Esophagus squamous epithelium (tissue), 4 donors: ENCODE data around the gene SNRK.

Experiments
- POLR2A ChIP-seq, 4 donors: fragments of 450-650 bp; IDR thresholded peaks; one replicate each; pipeline ENCODE4 v1.6.1; 2017; ENCODE audit warnings: antibody characterized with exemption in 4 of 4, mild to moderate bottlenecking in 4 of 4, moderate library complexity in 3 of 4
- TF ChIP-seq, protein P1 (sequence below), 6 experiments: fragments of 450-650 bp in 4 of 6; fragments of 200-600 bp in 2 of 6; sonication (generic) in 2 of 6; IDR thresholded peaks; one replicate each; pipeline ENCODE4 v1.5.1; 2016 to 2019; ENCODE audit warnings: antibody characterized with exemption in 6 of 6, mild to moderate bottlenecking in 4 of 6, moderate library complexity in 4 of 6

DNA sequence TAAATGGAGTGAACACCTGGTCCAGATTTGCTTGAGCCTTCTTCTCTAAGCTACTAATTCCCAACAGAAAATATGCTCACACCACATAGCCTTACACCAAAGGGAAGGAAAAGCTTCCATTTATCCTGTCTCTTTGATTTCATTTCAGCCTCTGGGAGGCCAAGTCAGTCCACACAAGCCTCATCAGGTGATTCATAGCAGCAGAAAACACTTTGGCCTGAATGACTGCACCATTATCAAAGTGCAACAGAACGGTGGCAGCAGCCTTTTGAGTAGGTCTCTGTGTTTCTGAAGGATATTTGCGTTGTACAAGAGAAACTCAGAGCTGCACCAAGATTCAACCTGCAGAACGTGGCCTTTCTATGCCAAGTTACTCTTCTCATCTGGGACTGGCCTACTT is 46.6 kb upstream of the SNRK start:
- TF ChIP-seq, protein P1, sequence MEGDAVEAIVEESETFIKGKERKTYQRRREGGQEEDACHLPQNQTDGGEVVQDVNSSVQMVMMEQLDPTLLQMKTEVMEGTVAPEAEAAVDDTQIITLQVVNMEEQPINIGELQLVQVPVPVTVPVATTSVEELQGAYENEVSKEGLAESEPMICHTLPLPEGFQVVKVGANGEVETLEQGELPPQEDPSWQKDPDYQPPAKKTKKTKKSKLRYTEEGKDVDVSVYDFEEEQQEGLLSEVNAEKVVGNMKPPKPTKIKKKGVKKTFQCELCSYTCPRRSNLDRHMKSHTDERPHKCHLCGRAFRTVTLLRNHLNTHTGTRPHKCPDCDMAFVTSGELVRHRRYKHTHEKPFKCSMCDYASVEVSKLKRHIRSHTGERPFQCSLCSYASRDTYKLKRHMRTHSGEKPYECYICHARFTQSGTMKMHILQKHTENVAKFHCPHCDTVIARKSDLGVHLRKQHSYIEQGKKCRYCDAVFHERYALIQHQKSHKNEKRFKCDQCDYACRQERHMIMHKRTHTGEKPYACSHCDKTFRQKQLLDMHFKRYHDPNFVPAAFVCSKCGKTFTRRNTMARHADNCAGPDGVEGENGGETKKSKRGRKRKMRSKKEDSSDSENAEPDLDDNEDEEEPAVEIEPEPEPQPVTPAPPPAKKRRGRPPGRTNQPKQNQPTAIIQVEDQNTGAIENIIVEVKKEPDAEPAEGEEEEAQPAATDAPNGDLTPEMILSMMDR (IDR thresholded peaks at IDR 0.05) = no peak
- TF ChIP-seq POLR2A (IDR thresholded peaks at IDR 0.05) = no peak
